Loucy (cell line): ENCODE data around the gene RNF26.

Source experiments
- H2AFZ ChIP-seq: fragments of 200-600 bp; sonication (generic); 2 replicates; pipeline ENCODE4 v1.6.0; 2016; ENCODE audit warnings: antibody characterized with exemption, mild to moderate bottlenecking, low read length, moderate library complexity
- H3F3A ChIP-seq: fragments of 200-600 bp; 2 replicates; pipeline ENCODE4 v1.6.0; 2016; ENCODE audit warnings: antibody characterized with exemption, low read depth, mild to moderate bottlenecking
- H3K27me3 ChIP-seq: fragments of 200-600 bp; sonication (generic); 2 replicates; pipeline ENCODE4 v1.6.1; 2014; ENCODE audit warnings: low read length, mild to moderate bottlenecking; ENCODE audit not compliant: insufficient read depth, poor library complexity, severe bottlenecking
- H3K36me3 ChIP-seq: fragments of 200-600 bp; sonication (generic); 2 replicates; pipeline ENCODE4 v1.6.1; 2016; ENCODE audit warnings: low read length; ENCODE audit not compliant: insufficient read depth
- H3K4me1 ChIP-seq: fragments of 200-600 bp; sonication (generic); 2 replicates; pipeline ENCODE4 v1.5.1; 2014; ENCODE audit warnings: low read length, mild to moderate bottlenecking; ENCODE audit not compliant: insufficient read depth, poor library complexity, severe bottlenecking
- H3K4me2 ChIP-seq: fragments of 200-600 bp; sonication (generic); 2 replicates; pipeline ENCODE4 v1.6.0; 2014; ENCODE audit warnings: antibody characterized with exemption, low read length, low read depth, mild to moderate bottlenecking; ENCODE audit not compliant: poor library complexity, severe bottlenecking
- H3K4me3 ChIP-seq: fragments of 200-600 bp; sonication (generic); 2 replicates; pipeline ENCODE4 v1.5.1; 2014; ENCODE audit warnings: low read length, mild to moderate bottlenecking, mixed read lengths; ENCODE audit not compliant: poor library complexity, severe bottlenecking
- H3K79me2 ChIP-seq: fragments of 200-600 bp; sonication (generic); 2 replicates; pipeline ENCODE4 v1.6.1; 2014; ENCODE audit warnings: low read length; ENCODE audit not compliant: insufficient read depth
- H3K9ac ChIP-seq: fragments of 200-600 bp; sonication (generic); 2 replicates; pipeline ENCODE4 v1.6.0; 2014; ENCODE audit warnings: mild to moderate bottlenecking, low read depth, low read length, moderate library complexity; ENCODE audit not compliant: poor library complexity, severe bottlenecking
- H3K9me2 ChIP-seq: fragments of 200-600 bp; sonication (generic); replicated peaks from 2 replicates; pipeline ENCODE4 v1.6.1; 2016; ENCODE audit warnings: low read depth, low read length, mixed read lengths
- H3K9me3 ChIP-seq: fragments of 200-600 bp; sonication (generic); 2 replicates; pipeline ENCODE4 v1.6.1; 2014; ENCODE audit warnings: mild to moderate bottlenecking, antibody characterized with exemption, low read length, low read depth; ENCODE audit not compliant: insufficient read depth
- H4K20me1 ChIP-seq: fragments of 200-600 bp; sonication (generic); 2 replicates; pipeline ENCODE4 v1.6.0; 2014; ENCODE audit warnings: antibody characterized with exemption, low read length, mild to moderate bottlenecking; ENCODE audit not compliant: insufficient read depth, poor library complexity, severe bottlenecking
- EZH2phosphoT487 ChIP-seq: fragments of 200-600 bp; IDR thresholded peaks from 2 replicates; pipeline ENCODE4 v1.6.1; 2018; ENCODE audit warnings: antibody characterized with exemption, mild to moderate bottlenecking, moderate library complexity, borderline replicate concordance
- TF ChIP-seq, protein P1 (sequence below): fragments of 200-600 bp; sonication (generic); conservative IDR thresholded peaks from 2 replicates; pipeline ENCODE4 v1.5.1; 2014; ENCODE audit warnings: mild to moderate bottlenecking, antibody characterized with exemption, low read length

Gene RNF26

DNA sequence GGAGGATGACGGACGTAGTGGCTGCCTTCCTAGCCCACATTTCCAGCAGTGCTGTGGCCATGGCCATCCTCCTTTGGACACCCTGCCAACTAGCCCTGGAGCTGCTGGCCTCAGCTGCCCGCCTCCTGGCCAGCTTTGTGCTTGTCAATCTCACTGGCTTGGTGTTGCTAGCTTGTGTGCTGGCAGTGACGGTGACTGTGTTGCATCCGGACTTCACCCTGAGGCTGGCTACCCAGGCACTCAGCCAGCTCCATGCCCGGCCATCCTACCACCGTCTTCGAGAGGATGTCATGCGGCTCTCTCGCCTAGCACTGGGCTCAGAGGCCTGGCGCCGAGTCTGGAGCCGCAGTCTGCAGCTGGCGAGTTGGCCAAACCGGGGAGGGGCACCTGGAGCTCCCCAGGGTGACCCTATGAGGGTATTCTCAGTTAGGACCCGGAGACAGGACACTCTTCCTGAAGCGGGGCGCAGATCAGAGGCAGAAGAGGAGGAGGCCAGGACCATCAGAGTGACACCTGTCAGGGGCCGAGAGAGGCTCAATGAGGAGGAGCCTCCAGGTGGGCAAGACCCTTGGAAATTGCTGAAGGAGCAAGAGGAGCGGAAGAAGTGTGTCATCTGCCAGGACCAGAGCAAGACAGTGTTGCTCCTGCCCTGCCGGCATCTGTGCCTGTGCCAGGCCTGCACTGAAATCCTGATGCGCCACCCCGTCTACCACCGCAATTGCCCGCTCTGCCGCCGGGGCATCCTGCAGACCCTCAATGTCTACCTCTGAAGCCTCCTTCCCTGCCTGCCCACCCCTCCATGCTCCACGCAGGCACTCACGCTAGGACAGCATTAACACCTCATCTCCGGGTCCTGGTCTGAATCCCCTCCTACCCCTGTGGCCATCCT, 1.6 kb downstream of the RNF26 start:
- peak overlapping the region; percentile 99 for H3K4me3 ChIP-seq
- H3K9me3 ChIP-seq: no peaks in the 10 kb centered on the region
- H3K4me1 ChIP-seq: peaks cover 51% of the 10 kb centered on the region
- H3K9me2 ChIP-seq: no peaks in the 10 kb centered on the region
- H2AFZ ChIP-seq: no peak overlapping the region
- H4K20me1 ChIP-seq: peaks cover 9% of the 10 kb centered on the region
- H3K9ac ChIP-seq: peak overlapping the region; percentile 100
- TF ChIP-seq, protein P1, sequence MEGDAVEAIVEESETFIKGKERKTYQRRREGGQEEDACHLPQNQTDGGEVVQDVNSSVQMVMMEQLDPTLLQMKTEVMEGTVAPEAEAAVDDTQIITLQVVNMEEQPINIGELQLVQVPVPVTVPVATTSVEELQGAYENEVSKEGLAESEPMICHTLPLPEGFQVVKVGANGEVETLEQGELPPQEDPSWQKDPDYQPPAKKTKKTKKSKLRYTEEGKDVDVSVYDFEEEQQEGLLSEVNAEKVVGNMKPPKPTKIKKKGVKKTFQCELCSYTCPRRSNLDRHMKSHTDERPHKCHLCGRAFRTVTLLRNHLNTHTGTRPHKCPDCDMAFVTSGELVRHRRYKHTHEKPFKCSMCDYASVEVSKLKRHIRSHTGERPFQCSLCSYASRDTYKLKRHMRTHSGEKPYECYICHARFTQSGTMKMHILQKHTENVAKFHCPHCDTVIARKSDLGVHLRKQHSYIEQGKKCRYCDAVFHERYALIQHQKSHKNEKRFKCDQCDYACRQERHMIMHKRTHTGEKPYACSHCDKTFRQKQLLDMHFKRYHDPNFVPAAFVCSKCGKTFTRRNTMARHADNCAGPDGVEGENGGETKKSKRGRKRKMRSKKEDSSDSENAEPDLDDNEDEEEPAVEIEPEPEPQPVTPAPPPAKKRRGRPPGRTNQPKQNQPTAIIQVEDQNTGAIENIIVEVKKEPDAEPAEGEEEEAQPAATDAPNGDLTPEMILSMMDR: no peak
- no peak for TF ChIP-seq EZH2phosphoT487
- peaks cover 39% of the 10 kb centered on the region for H3K79me2 ChIP-seq
- H3K36me3 ChIP-seq: no peaks in the 10 kb centered on the region
- H3F3A ChIP-seq: no peaks in the 10 kb centered on the region
- H3K27me3 ChIP-seq: peaks cover 5% of the 10 kb centered on the region
- peak overlapping the region; percentile 99 for H3K4me2 ChIP-seq

DNA sequence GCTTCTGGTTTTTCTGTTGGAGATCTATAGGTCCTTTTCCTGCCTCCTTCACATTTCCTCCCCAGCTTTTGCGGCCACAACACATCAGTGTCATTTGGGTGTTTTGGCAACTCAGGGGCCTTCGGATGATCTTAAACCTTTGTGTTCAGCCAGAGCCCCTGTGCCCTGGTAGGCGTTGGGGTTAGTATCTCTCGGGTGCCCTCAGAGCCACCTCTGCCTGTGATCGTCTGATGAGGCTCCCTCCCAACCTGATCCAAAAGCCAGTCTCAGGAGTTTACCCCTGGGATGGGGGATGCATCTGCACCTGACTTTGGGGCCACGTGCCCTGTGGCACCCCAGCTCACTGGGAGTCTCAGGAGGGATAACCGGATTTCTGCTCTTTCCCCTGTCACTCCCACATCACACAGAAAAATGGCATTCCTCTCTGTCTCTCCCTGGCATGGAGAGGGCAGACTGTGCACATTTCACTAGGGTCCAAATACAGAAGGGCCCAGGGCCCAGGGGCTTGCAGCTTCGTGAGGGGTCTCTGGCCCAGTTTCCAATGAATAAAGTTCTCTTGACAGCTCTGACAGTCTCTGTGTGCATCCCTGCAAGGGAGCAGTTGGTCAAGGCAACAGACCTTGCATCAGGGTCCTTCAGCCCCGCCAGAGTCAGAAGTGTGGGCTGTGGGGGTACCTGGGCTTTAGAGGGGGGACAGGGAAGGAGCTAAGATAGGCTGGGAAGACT, 2.6 kb downstream of the RNF26 start:
- H3K27me3 ChIP-seq: peaks cover 5% of the 10 kb centered on the region
- TF ChIP-seq EZH2phosphoT487: no peak
- TF ChIP-seq, protein P1: no peak
- peaks cover 9% of the 10 kb centered on the region for H4K20me1 ChIP-seq
- H3K9me2 ChIP-seq: no peaks in the 10 kb centered on the region
- peak overlapping the region; percentile 100 for H3K9ac ChIP-seq
- peak overlapping the region; percentile 99 for H3K4me2 ChIP-seq
- H3K4me1 ChIP-seq: peaks cover 51% of the 10 kb centered on the region
- no peaks in the 10 kb centered on the region for H3K36me3 ChIP-seq
- H3K4me3 ChIP-seq: peak overlapping the region; percentile 99
- no peaks in the 10 kb centered on the region for H3K9me3 ChIP-seq
- no peaks in the 10 kb centered on the region for H3F3A ChIP-seq
- H2AFZ ChIP-seq: no peak overlapping the region
- peaks cover 39% of the 10 kb centered on the region for H3K79me2 ChIP-seq

DNA sequence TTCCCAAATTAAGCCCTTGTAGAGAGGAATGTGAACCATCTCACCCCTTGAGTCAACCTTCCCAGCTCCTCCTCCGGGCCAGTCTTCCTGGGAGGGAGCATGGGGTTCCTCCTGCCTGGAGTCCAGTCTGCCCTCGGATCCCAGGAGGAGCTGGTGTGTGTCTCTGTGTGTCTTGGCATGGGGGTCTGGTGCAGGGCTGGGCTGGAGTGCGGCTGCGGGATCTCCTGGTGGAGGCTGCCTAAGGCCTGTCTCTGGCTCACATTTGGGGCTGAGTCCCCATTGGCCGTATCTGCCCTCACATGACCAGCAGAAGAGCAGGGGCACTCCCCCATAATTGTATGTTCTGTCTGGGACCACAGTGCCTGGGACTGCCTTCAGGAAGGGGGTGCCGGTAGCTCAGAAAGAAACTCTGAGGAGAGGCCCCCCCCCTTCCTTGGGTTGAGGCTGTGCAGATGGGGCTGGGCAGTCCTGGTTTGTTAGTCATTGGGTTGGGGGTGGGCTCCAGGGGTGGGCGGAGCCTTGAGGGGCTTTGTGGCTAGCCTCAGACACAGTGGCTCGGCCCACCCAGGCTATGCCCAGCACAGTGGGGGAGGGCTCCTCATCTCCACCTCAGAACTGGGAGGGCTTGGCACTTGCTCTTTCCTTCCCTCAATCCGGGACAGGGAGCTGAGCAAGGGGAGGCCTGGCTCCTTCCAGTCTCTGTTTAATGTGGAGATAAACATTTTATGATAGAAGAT, 3.4 kb downstream of the RNF26 start:
- H3K4me1 ChIP-seq: peaks cover 50% of the 10 kb centered on the region
- H3K9ac ChIP-seq: peak overlapping the region; percentile 100
- no peak for TF ChIP-seq EZH2phosphoT487
- TF ChIP-seq, protein P1: no peak
- peak overlapping the region; percentile 99 for H3K4me2 ChIP-seq
- peaks cover 9% of the 10 kb centered on the region for H4K20me1 ChIP-seq
- no peaks in the 10 kb centered on the region for H3F3A ChIP-seq
- no peaks in the 10 kb centered on the region for H3K9me2 ChIP-seq
- H3K36me3 ChIP-seq: no peaks in the 10 kb centered on the region
- no peaks in the 10 kb centered on the region for H3K9me3 ChIP-seq
- peaks cover 39% of the 10 kb centered on the region for H3K79me2 ChIP-seq
- H3K27me3 ChIP-seq: peaks cover 5% of the 10 kb centered on the region
- peak overlapping the region; percentile 99 for H3K4me3 ChIP-seq
- no peak overlapping the region for H2AFZ ChIP-seq
